Activated CD4-positive, alpha-beta memory T cell treated with anti-CD3 and anti-CD28 coated beads for 36 hours (primary cell): ENCODE results near the gene CDY2A. TPM values are rescaled to one million over a fixed set of nuclear protein-coding genes. Genes with fewer than 3 reads are reported as not detected.
"Not testable (repeated sequence)": the region's sequence is repeated elsewhere in the genome, so short reads cannot be mapped to it uniquely, and the experiment has no call there.

Experiments used
- CTCF ChIA-PET: fragments of 350-600 bp; sonication (Branson Sonifier 250); formaldehyde crosslinking; loops from one replicate; lab custom pipeline; 2021; ENCODE audit warnings: antibody characterized with exemption, inconsistent platforms; lab: Charles Lee
- POLR2A ChIA-PET: fragments of 350-600 bp; sonication (Branson Sonifier 250); formaldehyde crosslinking; loops from one replicate; lab custom pipeline; 2021; ENCODE audit warnings: antibody characterized with exemption; lab: Charles Lee
- DNase-seq: peaks from one replicate; pipeline ENCODE4 v3.0.0-alpha.2; 2020
- H3K27ac Mint-ChIP-seq: one replicate; pipeline ENCODE4 v1.8.0; 2021; ENCODE audit warnings: mixed read lengths
- H3K27me3 Mint-ChIP-seq: one replicate; pipeline ENCODE4 v1.8.0; 2021; ENCODE audit warnings: mixed read lengths
- H3K36me3 Mint-ChIP-seq: one replicate; pipeline ENCODE4 v1.8.0; 2021; ENCODE audit warnings: mixed read lengths
- H3K4me1 Mint-ChIP-seq: one replicate; pipeline ENCODE4 v1.8.0; 2021; ENCODE audit warnings: low read depth, mixed read lengths
- H3K4me3 Mint-ChIP-seq: one replicate; pipeline ENCODE4 v1.8.0; 2021; ENCODE audit warnings: mild to moderate bottlenecking, mixed read lengths
- H3K9me3 Mint-ChIP-seq: one replicate; pipeline ENCODE4 v1.8.0; 2021; ENCODE audit warnings: mixed read lengths
- intact Hi-C: fragments of 100-400 bp; cut with micrococcal nuclease; formaldehyde crosslinking; loops from one replicate; pipeline ENCODE4 v1.15.1; 2023
- total RNA-seq, 2 experiments: library from RNA; stranded (reverse); gene quantifications; one replicate each; pipeline ENCODE4 v1.2.3, GENCODE V29; 2021

CDY2A gene
- total RNA-seq = not detected

- POLR2A ChIA-PET, H3K27ac Mint-ChIP-seq, intact Hi-C loops, H3K9me3 Mint-ChIP-seq, H3K36me3 Mint-ChIP-seq, CTCF ChIA-PET, DNase-seq, H3K4me1 Mint-ChIP-seq, H3K27me3 Mint-ChIP-seq, H3K4me3 Mint-ChIP-seq: not testable (repeated sequence)
These were observed at the start of gene CDY2A for GRCh38 chrY:18025487-18025886. Gene CDY2A (plus strand): TSS chrY:18025787. CDS start chrY:18026115, 328 bp downstream.

- H3K4me1 Mint-ChIP-seq, DNase-seq, H3K36me3 Mint-ChIP-seq, H3K4me3 Mint-ChIP-seq, H3K9me3 Mint-ChIP-seq, H3K27me3 Mint-ChIP-seq, H3K27ac Mint-ChIP-seq, intact Hi-C loops, CTCF ChIA-PET, POLR2A ChIA-PET: not testable (repeated sequence)
These were observed 28.0 kb upstream of the CDY2A start for GRCh38 chrY:17997586-17997985.

- H3K4me1 Mint-ChIP-seq, H3K9me3 Mint-ChIP-seq, H3K27me3 Mint-ChIP-seq, intact Hi-C loops, DNase-seq, H3K27ac Mint-ChIP-seq, H3K36me3 Mint-ChIP-seq, H3K4me3 Mint-ChIP-seq, POLR2A ChIA-PET, CTCF ChIA-PET: not testable (repeated sequence)
These were observed 27.3 kb upstream of the CDY2A start for GRCh38 chrY:17998266-17998665.

- H3K9me3 Mint-ChIP-seq, H3K36me3 Mint-ChIP-seq, intact Hi-C loops, POLR2A ChIA-PET, H3K4me3 Mint-ChIP-seq, H3K27me3 Mint-ChIP-seq, CTCF ChIA-PET, H3K4me1 Mint-ChIP-seq, DNase-seq, H3K27ac Mint-ChIP-seq: not testable (repeated sequence)
These were observed 1.7 kb upstream of the CDY2A start for GRCh38 chrY:18023897-18024296.

DNA sequence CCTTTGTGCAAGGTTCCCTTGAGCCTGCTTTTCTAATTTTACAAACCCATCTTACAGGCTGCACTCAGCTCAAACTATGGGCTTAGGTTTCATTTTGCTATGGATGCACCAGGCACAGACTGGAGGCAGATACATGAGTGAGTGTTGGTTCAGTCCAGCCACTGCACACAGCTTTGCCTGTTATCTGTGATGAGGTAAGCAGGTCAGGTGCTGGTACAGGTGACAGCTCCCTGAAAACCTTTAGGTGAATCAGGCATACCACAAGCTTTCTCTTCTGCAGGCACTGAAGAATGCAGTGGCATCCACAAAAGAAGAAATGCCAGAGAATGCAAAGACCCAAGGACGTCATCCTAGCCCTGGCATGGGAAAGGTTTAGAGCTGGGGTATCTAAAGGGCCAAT, 3.3 kb downstream of the CDY2A start:
- intact Hi-C loops, H3K27ac Mint-ChIP-seq, CTCF ChIA-PET, H3K27me3 Mint-ChIP-seq, H3K4me3 Mint-ChIP-seq, POLR2A ChIA-PET, DNase-seq, H3K9me3 Mint-ChIP-seq, H3K4me1 Mint-ChIP-seq, H3K36me3 Mint-ChIP-seq: not testable (repeated sequence)

- POLR2A ChIA-PET, H3K4me1 Mint-ChIP-seq, H3K27me3 Mint-ChIP-seq, H3K36me3 Mint-ChIP-seq, H3K9me3 Mint-ChIP-seq, intact Hi-C loops, DNase-seq, H3K27ac Mint-ChIP-seq, CTCF ChIA-PET, H3K4me3 Mint-ChIP-seq: not testable (repeated sequence)
These were observed 4.6 kb downstream of the CDY2A start for GRCh38 chrY:18030178-18030577.

GRCh38 chrY:18034100-18034814, 8.7 kb downstream of the CDY2A start:
- H3K9me3 Mint-ChIP-seq, H3K27me3 Mint-ChIP-seq, H3K27ac Mint-ChIP-seq, H3K4me3 Mint-ChIP-seq, POLR2A ChIA-PET, H3K4me1 Mint-ChIP-seq, H3K36me3 Mint-ChIP-seq, CTCF ChIA-PET, DNase-seq, intact Hi-C loops: not testable (repeated sequence)

GRCh38 chrY:18034864-18035263, 9.3 kb downstream of the CDY2A start:
- H3K27ac Mint-ChIP-seq, DNase-seq, CTCF ChIA-PET, H3K4me1 Mint-ChIP-seq, H3K9me3 Mint-ChIP-seq, intact Hi-C loops, H3K27me3 Mint-ChIP-seq, POLR2A ChIA-PET, H3K36me3 Mint-ChIP-seq, H3K4me3 Mint-ChIP-seq: not testable (repeated sequence)

- H3K4me1 Mint-ChIP-seq, H3K4me3 Mint-ChIP-seq, POLR2A ChIA-PET, H3K27me3 Mint-ChIP-seq, intact Hi-C loops, H3K9me3 Mint-ChIP-seq, H3K36me3 Mint-ChIP-seq, H3K27ac Mint-ChIP-seq, CTCF ChIA-PET, DNase-seq: not testable (repeated sequence)
These were observed 19.4 kb downstream of the CDY2A start for GRCh38 chrY:18044990-18045389.

DNA sequence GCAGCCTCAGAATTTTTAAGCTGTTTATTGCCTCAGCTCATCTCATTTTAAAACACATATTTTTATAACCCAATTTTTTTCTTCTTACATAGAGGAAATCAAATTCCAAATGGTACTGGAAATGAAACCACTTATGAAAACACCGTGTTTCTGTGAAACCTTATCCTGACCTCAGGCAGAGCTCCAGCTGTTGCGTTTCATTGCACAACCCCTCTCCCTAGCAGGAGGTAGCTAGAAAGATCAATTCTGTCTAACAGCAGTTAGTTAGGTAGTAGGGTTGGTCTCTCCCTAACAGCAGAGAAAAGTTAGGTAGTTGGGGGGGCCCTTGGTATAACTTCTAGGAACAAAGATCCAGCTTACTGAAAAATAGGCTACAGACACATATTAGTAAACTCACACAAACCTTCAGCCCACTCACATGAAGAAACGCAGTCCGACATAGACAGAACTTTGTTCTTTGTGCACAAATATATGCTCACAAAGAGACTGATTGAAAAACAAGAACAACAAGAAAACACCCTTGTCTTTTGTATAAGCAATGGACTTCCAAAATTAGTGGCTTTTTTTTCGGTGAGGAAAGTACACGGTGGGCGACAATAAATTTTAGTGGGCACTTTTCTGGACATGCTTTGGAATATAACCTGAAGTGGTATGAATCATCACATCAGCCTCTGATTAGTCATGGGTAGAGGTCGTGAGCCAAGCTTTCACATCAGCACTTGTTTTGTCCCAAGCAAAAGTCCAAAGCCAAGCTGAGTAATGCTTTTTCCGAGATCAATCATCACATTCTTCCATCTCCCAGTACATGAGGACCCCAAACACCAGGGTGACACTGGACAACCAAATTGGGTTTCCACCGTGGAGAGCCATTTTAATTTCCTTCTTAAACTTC, 22.8 kb downstream of the CDY2A start:
- H3K9me3 Mint-ChIP-seq, DNase-seq, H3K27ac Mint-ChIP-seq, H3K4me3 Mint-ChIP-seq, H3K27me3 Mint-ChIP-seq, CTCF ChIA-PET, POLR2A ChIA-PET, H3K4me1 Mint-ChIP-seq, intact Hi-C loops, H3K36me3 Mint-ChIP-seq: not testable (repeated sequence)

DNA sequence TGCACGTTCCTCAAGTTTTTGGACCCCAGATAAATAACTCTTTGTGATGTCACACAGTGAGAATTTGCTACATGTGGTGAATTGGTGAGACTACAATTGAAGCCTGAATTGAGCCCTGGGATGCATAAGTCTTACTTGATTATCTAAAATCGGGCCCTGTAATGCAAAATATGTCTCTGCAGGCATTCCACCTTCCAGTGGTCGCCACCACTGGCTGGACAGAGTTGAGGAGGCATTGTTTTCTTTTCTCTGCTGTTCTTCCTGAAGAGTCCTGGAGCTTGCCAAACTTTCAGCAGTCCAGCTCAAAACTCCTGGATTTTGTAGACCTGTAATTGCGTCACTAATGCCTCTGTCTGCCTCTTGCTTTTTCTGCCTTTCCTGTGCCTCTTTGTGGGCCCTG, 23.5 kb downstream of the CDY2A start:
- H3K4me1 Mint-ChIP-seq, H3K9me3 Mint-ChIP-seq, CTCF ChIA-PET, H3K4me3 Mint-ChIP-seq, DNase-seq, H3K27ac Mint-ChIP-seq, H3K36me3 Mint-ChIP-seq, POLR2A ChIA-PET, H3K27me3 Mint-ChIP-seq, intact Hi-C loops: not testable (repeated sequence)

DNA sequence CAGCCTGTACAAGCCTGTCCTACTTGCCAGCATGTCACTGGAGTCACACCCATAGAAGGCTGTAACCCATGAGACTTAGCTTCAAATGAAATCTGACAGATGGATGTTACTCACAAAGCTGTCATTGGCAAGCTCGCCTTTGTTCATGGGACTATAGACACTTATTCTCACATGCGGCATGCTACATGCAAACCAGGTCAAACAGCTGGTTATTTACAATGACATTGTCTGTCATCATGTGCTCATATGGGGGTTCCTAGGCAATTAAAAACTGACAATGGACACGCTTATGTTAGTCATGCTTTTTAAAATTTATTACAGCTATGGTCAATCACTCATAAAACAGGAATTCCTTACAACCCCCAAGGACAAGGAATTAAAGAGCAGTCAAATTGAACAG, 30.9 kb downstream of the CDY2A start:
- H3K27me3 Mint-ChIP-seq, H3K4me3 Mint-ChIP-seq, intact Hi-C loops, H3K27ac Mint-ChIP-seq, H3K36me3 Mint-ChIP-seq, H3K4me1 Mint-ChIP-seq, CTCF ChIA-PET, H3K9me3 Mint-ChIP-seq, DNase-seq, POLR2A ChIA-PET: not testable (repeated sequence)

DNA sequence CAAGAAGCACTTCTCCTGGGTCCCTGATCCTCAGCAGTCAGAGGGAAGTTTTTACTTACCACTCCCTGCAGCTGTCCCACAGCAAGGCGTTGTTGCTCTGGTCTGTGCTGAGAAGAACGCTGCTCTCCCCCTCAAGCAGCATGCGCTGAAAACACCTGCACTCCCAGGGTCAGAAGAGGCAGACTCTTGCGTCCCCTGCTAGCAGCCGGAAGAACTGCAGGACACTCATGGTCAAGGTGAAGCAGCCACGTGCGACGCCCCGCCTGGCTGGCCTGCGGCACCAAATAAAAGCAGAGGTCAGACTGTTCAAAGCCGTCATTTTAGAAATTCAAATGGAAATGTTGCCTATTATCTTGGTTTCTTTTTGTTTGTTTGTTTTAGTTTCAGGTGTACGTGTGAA, 47.9 kb downstream of the CDY2A start:
- intact Hi-C loops, H3K9me3 Mint-ChIP-seq, H3K4me1 Mint-ChIP-seq, H3K27ac Mint-ChIP-seq, CTCF ChIA-PET, H3K4me3 Mint-ChIP-seq, DNase-seq, H3K36me3 Mint-ChIP-seq, H3K27me3 Mint-ChIP-seq, POLR2A ChIA-PET: not testable (repeated sequence)
